ENCODE measurements around the gene PDE6C.

Gene PDE6C

DNA sequence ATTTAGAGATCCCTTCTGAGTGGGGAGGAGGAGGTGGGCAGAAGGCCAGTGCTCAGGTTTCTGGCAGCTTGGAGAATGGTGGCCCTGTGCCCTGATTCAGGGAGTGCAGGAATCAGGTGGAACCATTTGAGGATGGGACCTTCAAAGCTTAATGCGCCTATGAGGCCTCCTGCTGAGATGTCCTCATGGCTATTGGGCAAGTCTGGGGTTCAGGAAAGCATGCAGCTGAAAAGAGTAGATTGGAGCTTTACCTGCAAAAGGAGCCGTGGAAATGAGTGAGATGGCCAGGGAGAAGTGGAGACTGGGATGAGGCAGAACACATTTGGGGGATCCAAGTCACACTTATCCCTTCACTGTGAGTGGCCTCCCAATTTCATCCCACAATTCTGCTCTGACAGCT is 39.7 kb upstream of the PDE6C start:
- DNase-seq (ENCODE audit: low read depth): no peak
- in situ Hi-C loops (cut with HindIII; ENCODE audit: low sequenced_read_pairs): loop anchor here (5.0 kb wide), 1 partner anchor 60 kb away; no protein-coding TSS in a partner anchor
- H3K4me3 ChIP-seq (ENCODE audit: low read depth, low read length): no peak overlapping the region
- TF ChIP-seq, protein P1, sequence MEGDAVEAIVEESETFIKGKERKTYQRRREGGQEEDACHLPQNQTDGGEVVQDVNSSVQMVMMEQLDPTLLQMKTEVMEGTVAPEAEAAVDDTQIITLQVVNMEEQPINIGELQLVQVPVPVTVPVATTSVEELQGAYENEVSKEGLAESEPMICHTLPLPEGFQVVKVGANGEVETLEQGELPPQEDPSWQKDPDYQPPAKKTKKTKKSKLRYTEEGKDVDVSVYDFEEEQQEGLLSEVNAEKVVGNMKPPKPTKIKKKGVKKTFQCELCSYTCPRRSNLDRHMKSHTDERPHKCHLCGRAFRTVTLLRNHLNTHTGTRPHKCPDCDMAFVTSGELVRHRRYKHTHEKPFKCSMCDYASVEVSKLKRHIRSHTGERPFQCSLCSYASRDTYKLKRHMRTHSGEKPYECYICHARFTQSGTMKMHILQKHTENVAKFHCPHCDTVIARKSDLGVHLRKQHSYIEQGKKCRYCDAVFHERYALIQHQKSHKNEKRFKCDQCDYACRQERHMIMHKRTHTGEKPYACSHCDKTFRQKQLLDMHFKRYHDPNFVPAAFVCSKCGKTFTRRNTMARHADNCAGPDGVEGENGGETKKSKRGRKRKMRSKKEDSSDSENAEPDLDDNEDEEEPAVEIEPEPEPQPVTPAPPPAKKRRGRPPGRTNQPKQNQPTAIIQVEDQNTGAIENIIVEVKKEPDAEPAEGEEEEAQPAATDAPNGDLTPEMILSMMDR (IDR thresholded peaks at IDR 0.05; ENCODE audit: low read depth, low read length, missing control alignments): no peak

DNA sequence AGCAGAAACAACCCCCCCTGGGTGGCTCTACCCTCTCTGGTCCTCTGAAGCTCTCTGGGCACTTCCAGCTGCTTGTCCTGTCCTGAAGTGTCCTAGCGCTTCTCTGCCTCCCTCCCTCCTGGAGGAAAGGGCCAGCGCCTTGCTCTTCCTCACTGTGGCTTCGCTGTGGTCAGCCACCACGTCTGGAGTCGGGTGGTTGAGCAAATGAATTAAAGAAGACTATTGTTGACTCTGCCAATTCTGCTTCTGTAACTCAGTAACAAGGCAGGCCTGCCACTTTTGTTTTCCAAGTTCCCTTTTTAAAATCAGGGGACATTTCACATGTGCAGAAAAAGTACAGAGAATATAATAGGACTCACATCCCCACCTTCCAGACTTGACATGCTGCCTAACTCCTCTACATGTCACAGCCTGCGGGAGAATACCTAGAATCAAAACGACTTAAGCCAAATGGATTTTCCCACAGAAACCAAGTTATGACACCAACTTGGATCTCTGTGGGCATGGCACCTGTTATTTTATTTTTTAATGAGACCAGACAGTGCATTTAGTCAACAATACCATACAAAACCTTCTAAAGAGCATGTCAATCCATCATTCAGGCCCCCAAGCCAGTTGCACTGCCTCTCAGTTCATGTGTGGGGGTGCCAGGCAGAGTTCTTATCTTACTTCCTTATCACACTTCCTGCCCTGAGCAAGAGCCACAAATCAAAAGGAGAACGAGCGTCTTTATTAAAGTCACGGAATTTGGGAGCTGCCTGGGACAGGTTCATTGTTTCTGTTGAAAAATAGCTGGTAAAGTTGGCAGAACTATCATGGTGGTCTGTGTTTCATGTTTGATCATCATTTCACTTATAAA is 39.1 kb upstream of the PDE6C start:
- DNase-seq (ENCODE audit: low read depth): no peak
- in situ Hi-C loops (cut with HindIII; ENCODE audit: low sequenced_read_pairs): loop anchor here (5.0 kb wide), 1 partner anchor 59 kb away; no protein-coding TSS in a partner anchor
- TF ChIP-seq, protein P1 (IDR thresholded peaks at IDR 0.05; ENCODE audit: low read depth, low read length, missing control alignments): no peak
- no peak overlapping the region for H3K4me3 ChIP-seq (ENCODE audit: low read depth, low read length)

DNA sequence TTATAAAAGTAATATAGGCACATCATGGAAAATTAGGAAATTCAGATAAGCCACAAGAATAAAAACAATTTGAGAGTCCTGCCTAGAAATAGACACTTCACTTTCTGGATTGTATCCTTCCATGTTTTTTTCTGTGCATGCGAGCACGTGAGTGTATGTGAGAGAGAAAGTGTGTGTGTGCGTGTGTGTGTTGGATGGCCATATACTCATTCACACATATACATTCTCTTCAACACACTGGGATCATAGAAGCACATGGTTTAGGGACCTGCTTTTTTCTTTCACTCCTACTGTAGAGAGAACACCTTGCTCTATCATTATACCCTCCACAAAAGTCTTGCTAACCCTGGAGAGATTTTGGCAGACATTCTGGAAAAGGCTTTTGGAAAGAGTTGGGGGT is 38.4 kb upstream of the PDE6C start:
- H3K4me3 ChIP-seq (ENCODE audit: low read depth, low read length): no peak overlapping the region
- TF ChIP-seq, protein P1 (IDR thresholded peaks at IDR 0.05; ENCODE audit: low read depth, low read length, missing control alignments): no peak
- no peak for DNase-seq (ENCODE audit: low read depth)
- in situ Hi-C loops (cut with HindIII; ENCODE audit: low sequenced_read_pairs): loop anchor here (5.0 kb wide), 1 partner anchor 58 kb away; no protein-coding TSS in a partner anchor

DNA sequence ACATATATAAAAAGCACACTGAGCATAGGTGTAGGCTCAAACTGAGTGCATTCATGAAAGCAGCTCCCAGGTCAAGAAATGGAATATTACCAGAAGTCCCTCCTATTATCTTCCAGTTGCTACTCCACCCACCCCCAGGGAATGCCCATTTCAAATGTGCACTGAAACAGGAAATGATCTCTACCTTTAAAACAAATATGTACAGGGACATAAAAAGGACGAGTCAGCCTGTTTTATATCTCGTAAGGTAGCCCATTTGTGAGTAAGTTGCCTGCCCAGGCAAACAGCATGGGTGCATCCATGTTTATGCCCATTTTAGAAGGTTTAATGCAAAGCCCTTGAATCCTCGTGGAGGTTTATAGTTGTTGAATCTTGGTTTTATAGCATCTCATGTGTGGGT is 35.4 kb upstream of the PDE6C start:
- TF ChIP-seq, protein P1 (IDR thresholded peaks at IDR 0.05; ENCODE audit: low read depth, low read length, missing control alignments): no peak

DNA sequence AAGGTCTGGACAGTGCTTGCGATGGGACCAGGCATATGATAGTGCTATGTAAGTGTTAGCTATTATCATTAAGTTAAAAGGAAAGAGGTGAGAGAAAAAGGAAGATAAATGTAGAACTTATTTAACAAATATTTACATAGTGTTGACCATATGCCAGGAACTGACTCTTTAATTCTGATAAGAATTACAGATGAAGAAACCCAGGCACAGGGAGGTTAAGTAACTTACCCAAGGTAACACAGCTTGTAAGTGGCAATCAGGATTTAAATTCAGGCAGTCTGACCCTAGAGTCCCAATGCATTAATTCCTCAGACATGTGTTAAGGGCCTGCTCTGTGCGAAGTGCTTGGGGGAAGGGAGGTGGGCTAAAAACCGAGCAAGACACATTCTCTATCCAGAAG is 34.8 kb upstream of the PDE6C start:
- no peak for DNase-seq (ENCODE audit: low read depth)
- TF ChIP-seq, protein P1 (IDR thresholded peaks at IDR 0.05; ENCODE audit: low read depth, low read length, missing control alignments): no peak
- in situ Hi-C loops (cut with HindIII; ENCODE audit: low sequenced_read_pairs): no loop called here
- H3K4me3 ChIP-seq (ENCODE audit: low read depth, low read length): no peak overlapping the region

More for the DNA sequence above, 35.4 kb upstream of the PDE6C start:
- in situ Hi-C loops (cut with HindIII; ENCODE audit: low sequenced_read_pairs): no loop called here
- DNase-seq (ENCODE audit: low read depth): no peak
- H3K4me3 ChIP-seq (ENCODE audit: low read depth, low read length): no peak overlapping the region

DNA sequence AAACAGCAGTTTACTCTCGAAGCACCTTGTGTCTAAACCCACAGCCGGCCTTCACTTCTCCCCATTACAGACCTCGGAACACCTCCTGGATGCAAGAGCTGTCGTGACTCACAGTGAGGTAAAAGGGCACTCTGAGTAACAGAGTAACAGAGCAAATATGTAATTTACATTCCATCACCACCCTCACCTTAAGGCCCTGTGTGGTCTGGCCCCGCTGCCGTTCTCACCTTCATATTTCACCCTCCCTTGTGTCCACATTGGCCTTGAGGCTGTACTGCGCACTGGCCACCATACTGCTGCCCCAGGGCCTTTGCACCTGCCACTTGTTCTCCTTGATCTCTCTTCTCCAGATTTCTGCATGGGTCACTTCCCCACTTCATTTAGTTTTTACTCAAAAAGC is 33.2 kb upstream of the PDE6C start:
- in situ Hi-C loops (cut with HindIII; ENCODE audit: low sequenced_read_pairs): no loop called here
- no peak for DNase-seq (ENCODE audit: low read depth)
- TF ChIP-seq, protein P1 (IDR thresholded peaks at IDR 0.05; ENCODE audit: low read depth, low read length, missing control alignments): no peak
- no peak overlapping the region for H3K4me3 ChIP-seq (ENCODE audit: low read depth, low read length)

Data from astrocyte of the cerebellum (primary cell).